IPS-15b (cell line): Measurements from ENCODE around the gene PUS7L.
A peak's percentile ranks its signal among the peaks of the same experiment; 100 is the strongest.

Experiments used
- H3K27me3 ChIP-seq: one replicate; pipeline ENCODE4 v1.6.1; 2013; ENCODE audit warnings: low read length; ENCODE audit not compliant: control insufficient read depth, insufficient read depth
- H3K36me3 ChIP-seq: one replicate; pipeline ENCODE4 v1.6.1; 2013; ENCODE audit warnings: low read length; ENCODE audit not compliant: control insufficient read depth, insufficient read depth
- H3K4me1 ChIP-seq: one replicate; pipeline ENCODE4 v1.6.1; 2013; ENCODE audit warnings: mild to moderate bottlenecking, low read length; ENCODE audit not compliant: control insufficient read depth, insufficient read depth
- H3K4me3 ChIP-seq: one replicate; pipeline ENCODE4 v1.5.1; 2013; ENCODE audit warnings: low read depth, low read length
- H3K9ac ChIP-seq: one replicate; pipeline ENCODE4 v1.6.1; 2013; ENCODE audit warnings: low read depth, mild to moderate bottlenecking, low read length
- H3K9me3 ChIP-seq: one replicate; pipeline ENCODE4 v1.6.1; 2013; ENCODE audit warnings: mild to moderate bottlenecking, low read length; ENCODE audit not compliant: control insufficient read depth, insufficient read depth

The PUS7L gene, protein sequence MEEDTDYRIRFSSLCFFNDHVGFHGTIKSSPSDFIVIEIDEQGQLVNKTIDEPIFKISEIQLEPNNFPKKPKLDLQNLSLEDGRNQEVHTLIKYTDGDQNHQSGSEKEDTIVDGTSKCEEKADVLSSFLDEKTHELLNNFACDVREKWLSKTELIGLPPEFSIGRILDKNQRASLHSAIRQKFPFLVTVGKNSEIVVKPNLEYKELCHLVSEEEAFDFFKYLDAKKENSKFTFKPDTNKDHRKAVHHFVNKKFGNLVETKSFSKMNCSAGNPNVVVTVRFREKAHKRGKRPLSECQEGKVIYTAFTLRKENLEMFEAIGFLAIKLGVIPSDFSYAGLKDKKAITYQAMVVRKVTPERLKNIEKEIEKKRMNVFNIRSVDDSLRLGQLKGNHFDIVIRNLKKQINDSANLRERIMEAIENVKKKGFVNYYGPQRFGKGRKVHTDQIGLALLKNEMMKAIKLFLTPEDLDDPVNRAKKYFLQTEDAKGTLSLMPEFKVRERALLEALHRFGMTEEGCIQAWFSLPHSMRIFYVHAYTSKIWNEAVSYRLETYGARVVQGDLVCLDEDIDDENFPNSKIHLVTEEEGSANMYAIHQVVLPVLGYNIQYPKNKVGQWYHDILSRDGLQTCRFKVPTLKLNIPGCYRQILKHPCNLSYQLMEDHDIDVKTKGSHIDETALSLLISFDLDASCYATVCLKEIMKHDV

DNA sequence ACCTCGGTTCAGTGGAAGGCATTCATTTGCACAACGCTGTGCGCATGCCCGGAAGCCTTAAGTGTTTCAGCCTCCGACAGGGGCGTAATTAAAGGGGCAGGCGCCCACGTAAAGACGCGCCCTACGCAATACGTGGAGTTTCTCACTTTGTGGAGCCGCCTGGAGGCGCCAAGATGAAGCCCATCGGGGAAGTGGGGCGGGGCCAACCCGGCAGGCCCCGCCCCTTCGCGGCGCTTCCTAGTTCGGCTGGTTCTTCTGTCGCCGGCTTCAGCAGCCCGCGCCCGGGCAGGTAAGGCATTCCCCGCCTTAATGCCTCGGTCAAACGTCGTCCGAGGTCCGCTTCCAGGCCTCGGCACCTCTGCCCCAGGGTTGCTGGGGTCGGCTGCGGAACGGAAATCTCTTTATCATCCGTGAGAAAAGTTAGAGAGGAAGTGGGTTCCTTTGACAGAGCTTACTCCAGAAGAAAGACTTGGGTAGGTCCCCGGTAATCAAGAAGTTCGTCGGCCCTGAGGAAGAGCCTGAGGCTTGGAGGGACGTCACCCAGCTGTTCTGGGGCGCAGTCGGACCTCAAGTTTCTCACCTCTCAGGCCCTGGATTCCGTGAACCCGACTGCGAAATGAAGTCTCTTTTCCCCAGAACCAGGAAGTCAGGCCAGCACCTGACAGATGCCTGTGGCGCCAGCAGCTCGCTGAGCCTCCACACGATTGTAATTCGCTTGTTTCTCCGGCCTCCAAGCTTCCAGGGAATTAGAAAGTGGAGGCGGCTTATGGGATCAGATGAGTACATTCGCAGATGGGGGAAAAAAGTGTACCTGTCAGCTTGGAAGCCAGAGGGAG is at the start of gene PUS7L, which contains the start of gene IRAK4:
PUS7L (minus strand) TSS at position 63 of the 836 bp plus-strand sequence. CDS start 3,545 bp downstream, outside the sequence.
IRAK4 (plus strand) TSS at position 224 of the 836 bp plus-strand sequence. CDS start 9,161 bp downstream, outside the sequence.
- Histone ChIP-seq H3K9ac (peak within 1 kb of the TSS; percentile 71), H3K27me3 (no peaks in the 10 kb centered on the region), H3K36me3 (no peaks in the 10 kb centered on the region), H3K4me1 (peaks cover 8% of the 10 kb centered on the region), H3K9me3 (no peaks in the 10 kb centered on the region), H3K4me3 (peak within 1 kb of the TSS; percentile 91)

DNA sequence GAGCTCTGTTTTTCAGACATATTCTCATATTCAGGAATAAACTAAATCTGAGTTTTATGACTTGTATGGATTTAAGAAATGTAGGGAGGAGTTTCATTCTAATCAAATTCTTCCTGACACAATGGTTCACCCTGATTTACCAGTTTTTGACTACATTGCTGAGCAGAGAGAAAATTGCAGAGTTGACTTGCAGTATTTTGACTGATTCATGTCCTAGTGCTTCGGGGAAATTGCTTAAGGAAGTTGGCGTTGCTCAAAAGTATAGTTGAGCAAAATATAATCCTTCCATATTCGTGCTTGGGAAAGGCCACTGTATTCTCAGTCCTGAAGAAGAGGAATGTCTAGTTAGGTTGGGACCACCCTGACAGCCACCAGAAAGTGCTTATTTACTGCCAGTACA is 48.8 kb upstream of the PUS7L start:
- Histone ChIP-seq H3K4me1 (no peaks in the 10 kb centered on the region), H3K27me3 (no peaks in the 10 kb centered on the region), H3K9me3 (no peaks in the 10 kb centered on the region), H3K9ac (no peak overlapping the region), H3K4me3 (no peak overlapping the region), H3K36me3 (no peaks in the 10 kb centered on the region)

DNA sequence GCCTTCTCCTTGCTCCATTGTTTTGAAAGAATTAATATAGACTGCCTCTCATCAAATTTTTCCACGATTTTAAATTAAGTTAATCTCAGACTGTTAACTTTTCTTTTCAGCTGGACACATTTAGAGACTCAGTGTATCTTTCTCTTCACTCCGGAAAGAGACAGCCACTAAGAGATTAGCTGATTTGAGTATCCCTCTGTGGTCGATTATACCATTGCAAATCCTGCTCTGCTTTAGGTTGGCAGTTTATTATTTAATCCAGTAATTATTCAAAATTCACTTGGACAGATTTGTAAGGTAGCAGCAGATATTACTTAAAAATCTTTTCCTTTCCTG is 48.1 kb upstream of the PUS7L start:
- H3K4me1 ChIP-seq, result no peaks in the 10 kb centered on the region
- H3K9me3 ChIP-seq, result no peaks in the 10 kb centered on the region
- H3K9ac ChIP-seq, result peak overlapping the region; percentile 84
- no peaks in the 10 kb centered on the region for H3K27me3 ChIP-seq
- H3K4me3 ChIP-seq, result peak overlapping the region; percentile 81
- H3K36me3 ChIP-seq, result no peaks in the 10 kb centered on the region

DNA sequence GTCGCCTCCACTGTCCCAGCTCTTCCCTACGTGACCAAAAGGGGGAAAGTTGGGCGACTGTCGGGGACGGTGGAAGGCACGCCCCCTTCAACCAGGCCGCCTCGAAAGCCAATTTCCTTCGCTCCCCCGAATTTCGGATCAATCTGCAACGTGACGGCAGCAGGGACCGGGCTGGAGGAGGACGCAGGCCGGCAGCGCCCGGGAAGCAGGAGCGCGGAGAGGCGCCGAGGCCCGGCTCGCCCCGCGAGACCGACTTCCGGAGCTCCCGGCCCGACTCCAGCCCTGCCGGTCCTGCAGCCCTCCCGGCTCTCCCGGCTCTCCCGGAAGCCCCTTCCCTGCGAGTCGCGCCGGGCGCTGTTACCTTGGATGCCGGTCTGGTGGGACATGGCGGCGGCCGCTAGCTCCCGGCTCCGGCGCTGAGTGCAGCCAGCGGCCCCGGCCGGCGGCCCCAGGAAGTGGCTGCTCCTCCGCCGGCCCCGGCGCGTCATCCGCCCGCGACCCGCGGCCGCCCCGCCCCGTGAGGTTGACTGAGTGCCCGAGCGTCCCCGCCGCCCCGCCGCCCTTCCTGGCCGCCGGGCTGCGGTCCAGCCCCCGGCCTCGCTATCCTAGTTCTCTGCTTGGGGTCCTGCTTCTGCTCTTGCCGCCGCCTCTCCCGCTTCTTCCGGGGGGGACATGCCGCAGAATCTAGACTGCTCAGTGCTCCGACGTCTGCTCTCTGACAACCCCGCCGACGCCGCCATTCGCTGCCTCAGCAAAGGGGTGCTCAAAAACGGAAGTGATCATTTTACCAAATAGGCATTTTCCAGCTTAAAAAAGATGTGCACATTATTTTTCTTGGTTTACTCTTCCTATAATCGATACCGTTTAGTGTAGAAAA is 47.5 kb upstream of the PUS7L start, which contains the start of gene TWF1:
TWF1 (minus strand) TSS at position 458 of the 877 bp plus-strand sequence; CDS start at position 386, 72 bp downstream.
- Histone ChIP-seq H3K9ac (peak within 1 kb of the TSS; percentile 87), H3K27me3 (no peaks in the 10 kb centered on the region)

GRCh38 chr12:43805149-43805859 is 46.7 kb upstream of the PUS7L start:
- no peaks in the 10 kb centered on the region for H3K27me3 ChIP-seq
- no peaks in the 10 kb centered on the region for H3K4me1 ChIP-seq
- no peaks in the 10 kb centered on the region for H3K9me3 ChIP-seq
- no peaks in the 10 kb centered on the region for H3K36me3 ChIP-seq
- peak overlapping the region; percentile 81 for H3K4me3 ChIP-seq
- H3K9ac ChIP-seq, result peak overlapping the region; percentile 87

More for the DNA sequence above, 47.5 kb upstream of the PUS7L start, which contains the start of gene TWF1:
- Histone ChIP-seq H3K9me3 (no peaks in the 10 kb centered on the region), H3K4me1 (no peaks in the 10 kb centered on the region), H3K36me3 (no peaks in the 10 kb centered on the region), H3K4me3 (peak within 1 kb of the TSS; percentile 81)

DNA sequence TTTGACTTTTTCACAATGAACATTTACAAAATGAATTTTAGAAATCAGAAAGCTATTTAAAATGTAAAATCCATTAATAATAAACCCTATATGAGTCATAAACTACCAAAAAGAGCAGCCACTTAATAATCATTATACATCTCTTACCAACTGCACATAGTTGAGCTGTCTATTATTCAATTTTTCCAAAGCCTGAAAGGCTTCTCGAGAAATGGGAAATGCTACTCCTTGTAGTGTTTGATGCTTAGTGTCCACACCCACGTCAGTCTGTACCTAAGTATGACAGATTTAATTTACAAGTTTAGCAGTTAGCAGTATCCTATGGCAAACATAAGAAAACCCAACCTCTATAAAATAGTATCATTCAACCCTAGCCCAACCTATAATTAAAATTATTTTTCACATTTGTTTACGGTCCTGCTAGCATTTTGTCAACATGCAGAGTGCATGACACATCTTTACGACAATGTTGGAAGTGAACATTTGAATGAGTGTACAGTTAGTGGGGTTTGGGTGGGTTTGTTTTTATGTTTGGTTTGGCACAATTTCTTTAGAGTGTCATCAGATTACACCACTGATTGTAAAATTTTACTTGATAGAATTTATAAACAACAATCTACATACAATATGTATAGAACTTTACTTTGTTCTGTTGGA is 39.1 kb upstream of the PUS7L start:
- no peaks in the 10 kb centered on the region for H3K27me3 ChIP-seq
- H3K4me1 ChIP-seq, result no peaks in the 10 kb centered on the region
- H3K9me3 ChIP-seq, result no peaks in the 10 kb centered on the region
- H3K36me3 ChIP-seq, result peaks cover 6% of the 10 kb centered on the region
- no peak overlapping the region for H3K9ac ChIP-seq
- no peak overlapping the region for H3K4me3 ChIP-seq

- Histone ChIP-seq H3K36me3 (peaks cover 6% of the 10 kb centered on the region), H3K9ac (no peak overlapping the region), H3K4me1 (no peaks in the 10 kb centered on the region), H3K4me3 (no peak overlapping the region), H3K27me3 (no peaks in the 10 kb centered on the region), H3K9me3 (no peaks in the 10 kb centered on the region)
Measured at GRCh38 chr12:43795716-43796280, 37.2 kb upstream of the PUS7L start.

- no peaks in the 10 kb centered on the region for H3K9me3 ChIP-seq
- no peaks in the 10 kb centered on the region for H3K4me1 ChIP-seq
Measured at GRCh38 chr12:43789941-43790340, 31.4 kb upstream of the PUS7L start.

DNA sequence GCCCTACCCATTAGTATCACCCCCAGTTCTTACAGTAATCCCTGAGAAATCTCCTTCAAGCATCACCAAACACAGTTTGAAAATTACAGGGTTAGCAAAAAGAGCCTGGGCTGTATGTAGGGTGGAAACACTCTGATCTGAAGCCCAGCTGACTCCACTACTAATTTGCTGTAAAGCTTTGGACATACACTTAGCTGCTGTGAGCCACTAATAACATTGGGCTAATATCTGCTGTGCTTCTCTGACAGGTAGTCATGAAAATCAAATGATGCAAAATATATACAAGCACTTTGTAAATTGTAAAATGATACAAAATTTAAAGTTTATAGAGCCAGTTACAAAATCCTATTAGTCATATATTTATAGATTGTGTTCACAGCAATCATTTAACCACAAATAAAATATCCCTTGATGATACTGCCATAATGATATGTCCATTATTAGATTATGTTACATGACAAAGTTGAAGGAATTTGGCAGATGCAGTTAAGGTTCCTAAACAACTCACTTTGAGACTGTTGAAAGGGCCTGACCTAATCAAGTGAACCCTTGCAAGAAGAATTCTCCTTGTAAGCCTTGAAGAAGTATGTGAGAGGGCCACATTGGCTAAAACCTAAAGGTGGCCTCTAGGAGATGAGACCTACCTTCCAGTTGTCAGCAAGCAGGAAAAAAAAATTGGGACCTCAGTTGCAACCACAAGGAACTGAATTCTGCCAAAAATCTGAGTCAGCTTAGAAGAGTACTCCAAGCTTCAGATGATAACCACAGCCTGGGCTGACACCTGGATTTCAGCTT is 28.5 kb upstream of the PUS7L start:
- H3K9ac ChIP-seq, result no peak overlapping the region
- no peaks in the 10 kb centered on the region for H3K27me3 ChIP-seq
- no peak overlapping the region for H3K4me3 ChIP-seq
- H3K4me1 ChIP-seq, result no peaks in the 10 kb centered on the region
- H3K36me3 ChIP-seq, result no peaks in the 10 kb centered on the region
- no peaks in the 10 kb centered on the region for H3K9me3 ChIP-seq

More at GRCh38 chr12:43789941-43790340, 31.4 kb upstream of the PUS7L start:
- no peaks in the 10 kb centered on the region for H3K27me3 ChIP-seq
- H3K4me3 ChIP-seq, result no peak overlapping the region
- no peaks in the 10 kb centered on the region for H3K36me3 ChIP-seq
- no peak overlapping the region for H3K9ac ChIP-seq
